PFSK-1 (cell line): ENCODE data around the gene AP2M1.

ENCODE experiments used
- POLR2AphosphoS5 ChIP-seq: IDR thresholded peaks from 2 replicates; pipeline ENCODE4 v1.6.1; 2012; ENCODE audit warnings: low read depth, mild to moderate bottlenecking, control low read depth, low read length, moderate library complexity
- SIN3A ChIP-seq: IDR thresholded peaks from 2 replicates; pipeline ENCODE4 v1.6.1; 2012; ENCODE audit warnings: mild to moderate bottlenecking, low read length, moderate library complexity, borderline replicate concordance; ENCODE audit not compliant: insufficient read depth
- TAF1 ChIP-seq: IDR thresholded peaks from 2 replicates; pipeline ENCODE4 v1.6.1; 2012; ENCODE audit warnings: low read length, control low read depth, borderline replicate concordance; ENCODE audit not compliant: insufficient read depth
- TF ChIP-seq, protein P1 (sequence below), 2 experiments: IDR thresholded peaks; 2 replicates each; pipeline versions ENCODE4 v1.6.1 to v1.8.0; 2011 to 2012; ENCODE audit warnings: low read depth in 2 of 2, low read length in 2 of 2, control low read depth in 1 of 2, inconsistent platforms in 1 of 2, mild to moderate bottlenecking in 1 of 2, moderate library complexity in 1 of 2; ENCODE audit not compliant: insufficient read depth in 1 of 2

DNA sequence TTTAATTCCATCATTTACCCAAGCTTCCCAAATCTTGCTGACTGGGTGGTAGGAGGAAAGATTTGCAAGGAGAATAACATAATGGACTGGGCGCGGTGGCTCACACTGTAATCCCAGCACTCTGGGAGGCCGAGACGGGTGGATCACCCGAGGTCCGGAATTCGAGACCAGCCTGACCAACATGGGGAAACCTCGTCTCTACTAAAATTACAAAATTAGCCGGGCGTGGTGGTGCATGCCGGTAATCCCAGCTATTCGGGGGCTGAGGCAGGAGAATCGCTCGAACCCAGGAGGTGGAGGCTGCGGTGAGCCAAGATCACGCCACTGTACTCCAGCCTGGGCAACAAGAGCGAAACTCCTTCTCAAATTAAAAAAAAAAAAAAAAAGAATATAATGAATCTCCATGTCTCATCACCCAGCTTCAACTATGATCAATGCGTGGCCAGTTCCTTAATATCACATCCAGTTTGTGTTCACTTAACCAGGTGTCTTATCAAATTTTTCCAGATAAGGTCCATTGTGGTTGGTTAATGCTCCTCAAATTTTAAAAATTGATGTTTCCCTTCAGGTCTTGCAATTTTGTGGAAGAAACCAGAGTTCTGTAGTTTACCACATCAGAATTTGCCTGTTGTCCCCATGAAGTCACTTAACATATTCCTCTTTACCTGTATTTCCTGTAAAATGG is 10.0 kb downstream of the AP2M1 start:
- TF ChIP-seq, protein P1, sequence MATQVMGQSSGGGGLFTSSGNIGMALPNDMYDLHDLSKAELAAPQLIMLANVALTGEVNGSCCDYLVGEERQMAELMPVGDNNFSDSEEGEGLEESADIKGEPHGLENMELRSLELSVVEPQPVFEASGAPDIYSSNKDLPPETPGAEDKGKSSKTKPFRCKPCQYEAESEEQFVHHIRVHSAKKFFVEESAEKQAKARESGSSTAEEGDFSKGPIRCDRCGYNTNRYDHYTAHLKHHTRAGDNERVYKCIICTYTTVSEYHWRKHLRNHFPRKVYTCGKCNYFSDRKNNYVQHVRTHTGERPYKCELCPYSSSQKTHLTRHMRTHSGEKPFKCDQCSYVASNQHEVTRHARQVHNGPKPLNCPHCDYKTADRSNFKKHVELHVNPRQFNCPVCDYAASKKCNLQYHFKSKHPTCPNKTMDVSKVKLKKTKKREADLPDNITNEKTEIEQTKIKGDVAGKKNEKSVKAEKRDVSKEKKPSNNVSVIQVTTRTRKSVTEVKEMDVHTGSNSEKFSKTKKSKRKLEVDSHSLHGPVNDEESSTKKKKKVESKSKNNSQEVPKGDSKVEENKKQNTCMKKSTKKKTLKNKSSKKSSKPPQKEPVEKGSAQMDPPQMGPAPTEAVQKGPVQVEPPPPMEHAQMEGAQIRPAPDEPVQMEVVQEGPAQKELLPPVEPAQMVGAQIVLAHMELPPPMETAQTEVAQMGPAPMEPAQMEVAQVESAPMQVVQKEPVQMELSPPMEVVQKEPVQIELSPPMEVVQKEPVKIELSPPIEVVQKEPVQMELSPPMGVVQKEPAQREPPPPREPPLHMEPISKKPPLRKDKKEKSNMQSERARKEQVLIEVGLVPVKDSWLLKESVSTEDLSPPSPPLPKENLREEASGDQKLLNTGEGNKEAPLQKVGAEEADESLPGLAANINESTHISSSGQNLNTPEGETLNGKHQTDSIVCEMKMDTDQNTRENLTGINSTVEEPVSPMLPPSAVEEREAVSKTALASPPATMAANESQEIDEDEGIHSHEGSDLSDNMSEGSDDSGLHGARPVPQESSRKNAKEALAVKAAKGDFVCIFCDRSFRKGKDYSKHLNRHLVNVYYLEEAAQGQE (IDR thresholded peaks at IDR 0.05; ENCODE audit: insufficient read depth in 1 of 2, low read depth in 2 of 2, low read length in 2 of 2): no peak
- TF ChIP-seq TAF1 (no peak), SIN3A (no peak), POLR2AphosphoS5 (no peak)
